ENCODE measurements around the gene MYLK4.
A peak's percentile ranks its signal among the peaks of the same experiment; 100 is the strongest.

Gene MYLK4

DNA sequence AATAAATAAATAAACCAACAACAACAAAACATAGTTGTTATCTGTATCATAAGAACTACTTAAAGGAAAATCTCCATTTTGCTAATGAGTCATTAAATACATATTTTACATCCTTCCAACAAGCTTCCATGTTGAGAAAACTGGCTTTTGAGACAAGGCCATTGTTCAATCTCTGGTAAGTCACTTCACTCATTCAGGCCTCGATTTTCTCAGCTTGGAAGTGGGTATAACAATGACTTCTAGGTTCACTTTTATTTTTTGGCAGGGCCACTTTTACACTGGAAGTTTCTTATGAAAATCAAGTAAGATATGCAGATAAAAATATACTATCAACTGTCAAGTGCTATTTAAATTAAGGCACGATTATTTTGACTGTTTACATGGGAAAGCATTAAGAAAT lies 44.4 kb upstream of the MYLK4 start:
- H3K4me3 ChIP-seq (replicated peaks; ENCODE audit: low read depth, low read length), result no peak overlapping the region
- DNase-seq (ENCODE audit: extremely low read depth, low read depth), result no peak
- TF ChIP-seq, protein P1, sequence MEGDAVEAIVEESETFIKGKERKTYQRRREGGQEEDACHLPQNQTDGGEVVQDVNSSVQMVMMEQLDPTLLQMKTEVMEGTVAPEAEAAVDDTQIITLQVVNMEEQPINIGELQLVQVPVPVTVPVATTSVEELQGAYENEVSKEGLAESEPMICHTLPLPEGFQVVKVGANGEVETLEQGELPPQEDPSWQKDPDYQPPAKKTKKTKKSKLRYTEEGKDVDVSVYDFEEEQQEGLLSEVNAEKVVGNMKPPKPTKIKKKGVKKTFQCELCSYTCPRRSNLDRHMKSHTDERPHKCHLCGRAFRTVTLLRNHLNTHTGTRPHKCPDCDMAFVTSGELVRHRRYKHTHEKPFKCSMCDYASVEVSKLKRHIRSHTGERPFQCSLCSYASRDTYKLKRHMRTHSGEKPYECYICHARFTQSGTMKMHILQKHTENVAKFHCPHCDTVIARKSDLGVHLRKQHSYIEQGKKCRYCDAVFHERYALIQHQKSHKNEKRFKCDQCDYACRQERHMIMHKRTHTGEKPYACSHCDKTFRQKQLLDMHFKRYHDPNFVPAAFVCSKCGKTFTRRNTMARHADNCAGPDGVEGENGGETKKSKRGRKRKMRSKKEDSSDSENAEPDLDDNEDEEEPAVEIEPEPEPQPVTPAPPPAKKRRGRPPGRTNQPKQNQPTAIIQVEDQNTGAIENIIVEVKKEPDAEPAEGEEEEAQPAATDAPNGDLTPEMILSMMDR (IDR thresholded peaks at IDR 0.05; ENCODE audit: low read depth, low read length, missing control alignments), result no peak

DNA sequence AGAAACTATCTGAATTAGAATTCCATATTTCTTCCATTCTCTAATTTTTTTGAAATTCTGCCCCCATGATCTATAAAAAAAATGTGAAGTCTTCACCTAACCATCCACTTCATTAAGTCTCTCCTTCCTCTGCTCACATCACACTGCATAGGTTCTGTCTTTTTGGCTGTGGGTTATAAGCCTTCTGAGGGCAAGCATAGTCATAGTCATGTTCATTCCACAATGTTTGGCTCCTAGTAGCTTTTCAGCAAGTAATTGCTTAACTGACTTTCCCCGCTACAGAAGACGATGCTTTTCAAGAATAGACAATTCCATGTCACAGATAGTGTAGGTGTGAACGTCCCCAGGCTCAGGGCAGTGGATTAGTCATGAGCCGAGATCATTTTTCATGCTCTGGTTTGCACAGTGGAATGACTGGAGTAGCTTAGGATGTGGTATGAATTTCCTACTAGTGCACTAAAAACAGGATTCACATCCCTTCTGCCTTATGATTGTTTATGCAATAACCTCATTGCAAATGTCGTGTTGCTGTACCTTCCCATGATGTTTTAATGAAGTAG lies 43.5 kb upstream of the MYLK4 start:
- TF ChIP-seq, protein P1 (IDR thresholded peaks at IDR 0.05; ENCODE audit: low read depth, low read length, missing control alignments), result no peak
- no peak for DNase-seq (ENCODE audit: extremely low read depth, low read depth)

DNA sequence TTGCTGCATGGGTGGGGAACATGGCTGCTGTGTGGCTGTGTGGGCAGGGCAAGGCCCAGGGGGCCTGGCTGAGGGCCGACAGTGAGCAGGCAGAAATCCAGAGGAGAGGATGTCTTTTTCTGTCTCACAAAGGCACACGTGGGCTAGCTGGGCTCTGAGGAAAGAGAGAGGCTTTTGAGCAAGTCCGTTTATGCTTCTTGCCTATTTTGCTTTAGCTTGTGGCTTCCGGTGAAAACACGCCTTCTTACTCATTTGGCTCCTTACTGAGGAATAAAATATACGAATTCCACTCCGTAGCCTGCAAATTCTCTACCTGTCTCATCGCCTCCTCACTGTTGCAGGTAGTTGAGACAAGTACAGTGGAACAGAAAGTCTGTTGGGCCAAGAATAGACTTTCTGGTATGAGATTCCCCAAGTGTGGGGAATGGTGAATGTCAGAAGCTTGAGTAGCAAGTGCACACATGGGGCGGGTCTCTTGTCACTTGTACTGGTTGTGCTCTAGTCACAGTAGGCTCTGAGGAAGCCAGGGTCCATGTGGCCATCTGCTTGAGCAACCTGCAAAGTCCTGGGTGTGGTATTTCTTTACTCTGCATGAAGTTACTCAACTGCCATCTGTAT lies 42.9 kb upstream of the MYLK4 start:
- DNase-seq (ENCODE audit: extremely low read depth, low read depth), result no peak

More for the DNA sequence above, 43.5 kb upstream of the MYLK4 start:
- no peak overlapping the region for H3K4me3 ChIP-seq (replicated peaks; ENCODE audit: low read depth, low read length)

DNA sequence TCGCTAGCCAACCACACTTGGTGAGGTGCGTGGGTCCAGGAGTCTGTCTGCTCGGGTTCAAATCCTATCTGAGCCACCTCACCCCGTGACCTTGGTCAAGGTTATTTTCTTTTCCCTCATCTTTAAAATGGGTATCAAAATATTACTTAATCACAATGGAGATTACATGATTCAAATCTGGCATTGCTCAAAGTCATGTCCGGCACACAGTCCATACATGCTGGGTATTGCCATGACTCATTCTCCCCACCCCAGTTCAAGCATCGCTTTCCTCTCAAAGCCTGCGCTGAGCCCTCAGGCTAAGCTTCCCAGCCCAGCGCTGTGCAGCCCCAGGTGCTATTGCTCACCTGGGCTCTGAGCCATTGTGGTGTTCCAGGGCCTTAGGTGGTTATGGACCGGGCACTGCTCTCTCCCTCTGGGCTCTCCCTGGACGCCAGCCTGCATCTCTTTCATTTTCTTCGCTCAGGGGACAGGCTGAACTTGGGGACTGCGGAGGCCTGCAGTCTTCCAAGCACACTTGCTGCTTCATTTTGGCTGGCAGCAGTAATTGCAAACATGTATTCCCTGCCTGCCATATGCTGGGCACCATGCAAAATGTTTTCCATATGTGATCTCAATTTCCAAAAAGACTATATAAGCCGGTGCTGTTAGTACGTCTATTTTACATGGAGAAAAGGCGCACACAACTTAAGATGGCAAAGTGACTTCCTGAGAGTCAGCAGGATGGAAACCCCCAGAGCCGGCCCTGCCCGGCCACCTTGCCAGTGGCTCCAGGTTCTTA lies 41.8 kb upstream of the MYLK4 start:
- no peak overlapping the region for H3K4me3 ChIP-seq (replicated peaks; ENCODE audit: low read depth, low read length)
- TF ChIP-seq, protein P1 (IDR thresholded peaks at IDR 0.05; ENCODE audit: low read depth, low read length, missing control alignments), result no peak
- no peak for DNase-seq (ENCODE audit: extremely low read depth, low read depth)

More for the DNA sequence above, 42.9 kb upstream of the MYLK4 start:
- TF ChIP-seq, protein P1 (IDR thresholded peaks at IDR 0.05; ENCODE audit: low read depth, low read length, missing control alignments), result no peak
- H3K4me3 ChIP-seq (replicated peaks; ENCODE audit: low read depth, low read length), result no peak overlapping the region

DNA sequence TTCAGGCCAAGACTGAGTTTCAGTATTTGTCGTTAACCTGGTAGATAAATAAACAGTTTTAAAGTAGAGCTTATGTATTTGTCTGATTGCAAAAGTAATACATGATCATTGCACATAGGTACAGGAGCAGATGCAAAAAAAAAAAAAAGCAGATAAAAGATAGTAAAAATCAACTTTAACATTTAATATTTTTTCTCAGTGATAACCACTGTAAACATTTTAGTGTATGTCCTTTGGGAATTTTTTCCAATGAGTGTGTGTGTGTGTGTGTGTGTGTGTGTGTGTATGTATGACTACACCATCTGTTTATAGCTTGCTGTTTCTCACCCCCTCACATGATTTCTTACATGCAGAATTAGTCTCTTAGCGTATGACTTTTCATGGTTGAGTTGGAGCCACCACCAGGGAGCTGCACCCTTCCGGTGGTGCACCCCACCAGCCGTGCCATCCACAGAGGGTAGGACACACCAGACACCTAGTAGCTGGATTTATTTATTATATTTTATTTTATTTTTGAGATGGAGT lies 40.8 kb upstream of the MYLK4 start:
- TF ChIP-seq, protein P1 (IDR thresholded peaks at IDR 0.05; ENCODE audit: low read depth, low read length, missing control alignments), result no peak
- DNase-seq (ENCODE audit: extremely low read depth, low read depth), result no peak
- no peak overlapping the region for H3K4me3 ChIP-seq (replicated peaks; ENCODE audit: low read depth, low read length)

DNA sequence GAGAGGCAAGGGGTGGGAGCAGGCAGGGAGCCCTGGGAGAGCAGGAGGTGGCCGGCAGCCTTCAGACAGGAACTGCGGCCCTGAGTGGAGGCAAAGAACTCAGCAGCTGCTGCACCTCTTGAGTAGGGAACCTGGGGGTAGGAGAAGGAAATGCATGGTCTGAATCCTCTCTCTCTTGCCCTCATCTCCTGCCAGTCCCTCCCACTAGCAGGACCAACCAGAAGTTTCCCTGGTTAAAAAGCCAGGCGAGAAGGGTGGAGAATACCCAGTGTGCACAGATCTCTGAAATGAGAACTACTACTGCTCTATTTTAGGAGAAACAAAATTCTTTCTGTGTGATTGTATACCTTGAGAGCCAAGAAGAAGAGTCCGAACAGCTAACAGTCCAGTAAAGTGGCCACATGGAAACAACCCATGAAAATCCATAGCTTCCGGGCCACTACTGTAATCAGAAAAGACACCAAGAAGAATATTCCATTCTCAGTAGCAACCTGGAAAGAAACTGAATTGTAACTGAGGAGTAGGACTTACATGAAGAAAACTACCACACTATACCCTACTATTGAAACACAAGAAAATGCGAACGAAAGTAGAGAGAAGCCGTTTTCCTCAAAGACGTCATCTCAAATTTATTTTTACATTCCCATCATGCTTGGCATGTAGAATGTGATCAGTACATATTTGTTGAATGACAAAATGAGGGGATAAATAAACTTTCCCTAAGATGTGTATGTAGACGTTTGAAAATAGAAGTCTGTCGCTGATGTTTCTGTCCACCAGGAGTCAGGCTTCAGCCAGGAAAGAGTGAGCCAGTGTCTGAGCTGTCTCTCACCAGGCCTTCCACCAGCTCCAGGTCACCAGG lies 40.1 kb upstream of the MYLK4 start:
- no peak overlapping the region for H3K4me3 ChIP-seq (replicated peaks; ENCODE audit: low read depth, low read length)
- TF ChIP-seq, protein P1 (IDR thresholded peaks at IDR 0.05; ENCODE audit: low read depth, low read length, missing control alignments), result peak; percentile 80
- DNase-seq (ENCODE audit: extremely low read depth, low read depth), result peak; percentile 46
